Epithelial cell of proximal tubule (primary cell): ENCODE measurements around the gene PHLPP1. TPM values are rescaled to one million over a fixed set of nuclear protein-coding genes. Genes with fewer than 3 reads are reported as not detected.

Experiments used
- DNase-seq: peaks from one replicate; pipeline ENCODE4 v3.0.0-alpha.2; 2011; ENCODE audit warnings: low read depth
- H3K4me3 ChIP-seq: 2 replicates; pipeline ENCODE4 v1.5.1; 2011; ENCODE audit warnings: low read depth, mild to moderate bottlenecking, low read length
- total RNA-seq: library from RNA; depleted of rRNA; stranded (reverse); fragments of >200 nt; gene quantifications from 2 replicates; pipeline ENCODE4 v1.2.3, GENCODE V29; 2015
- TF ChIP-seq, protein P1 (sequence below): conservative IDR thresholded peaks from 2 replicates; pipeline ENCODE4 v1.5.1; 2012; ENCODE audit warnings: low read depth, mild to moderate bottlenecking, low read length

Gene PHLPP1
- total RNA-seq, 1 donor from 2014 or later, result 9.0 TPM

DNA sequence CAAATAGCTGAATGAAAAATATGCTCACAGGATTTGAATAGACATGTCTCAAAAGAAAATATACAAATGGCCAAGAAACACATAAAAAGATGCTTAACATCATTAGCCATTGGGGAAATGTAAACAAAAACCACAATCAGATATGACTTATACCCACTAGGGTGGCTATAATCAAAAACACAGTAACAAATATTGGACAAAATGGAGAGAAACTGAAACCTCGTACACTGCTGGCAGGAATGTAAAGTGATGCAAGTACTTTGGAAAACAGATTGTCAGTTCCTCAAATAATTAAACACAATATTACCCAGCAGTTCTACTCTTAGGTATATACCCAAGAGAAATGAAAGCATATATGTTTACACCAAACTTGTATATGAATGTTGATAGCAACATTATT, 213.0 kb downstream of the PHLPP1 start:
- TF ChIP-seq, protein P1, sequence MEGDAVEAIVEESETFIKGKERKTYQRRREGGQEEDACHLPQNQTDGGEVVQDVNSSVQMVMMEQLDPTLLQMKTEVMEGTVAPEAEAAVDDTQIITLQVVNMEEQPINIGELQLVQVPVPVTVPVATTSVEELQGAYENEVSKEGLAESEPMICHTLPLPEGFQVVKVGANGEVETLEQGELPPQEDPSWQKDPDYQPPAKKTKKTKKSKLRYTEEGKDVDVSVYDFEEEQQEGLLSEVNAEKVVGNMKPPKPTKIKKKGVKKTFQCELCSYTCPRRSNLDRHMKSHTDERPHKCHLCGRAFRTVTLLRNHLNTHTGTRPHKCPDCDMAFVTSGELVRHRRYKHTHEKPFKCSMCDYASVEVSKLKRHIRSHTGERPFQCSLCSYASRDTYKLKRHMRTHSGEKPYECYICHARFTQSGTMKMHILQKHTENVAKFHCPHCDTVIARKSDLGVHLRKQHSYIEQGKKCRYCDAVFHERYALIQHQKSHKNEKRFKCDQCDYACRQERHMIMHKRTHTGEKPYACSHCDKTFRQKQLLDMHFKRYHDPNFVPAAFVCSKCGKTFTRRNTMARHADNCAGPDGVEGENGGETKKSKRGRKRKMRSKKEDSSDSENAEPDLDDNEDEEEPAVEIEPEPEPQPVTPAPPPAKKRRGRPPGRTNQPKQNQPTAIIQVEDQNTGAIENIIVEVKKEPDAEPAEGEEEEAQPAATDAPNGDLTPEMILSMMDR, result no peak
- DNase-seq, result no peak
- H3K4me3 ChIP-seq, result no peak overlapping the region

DNA sequence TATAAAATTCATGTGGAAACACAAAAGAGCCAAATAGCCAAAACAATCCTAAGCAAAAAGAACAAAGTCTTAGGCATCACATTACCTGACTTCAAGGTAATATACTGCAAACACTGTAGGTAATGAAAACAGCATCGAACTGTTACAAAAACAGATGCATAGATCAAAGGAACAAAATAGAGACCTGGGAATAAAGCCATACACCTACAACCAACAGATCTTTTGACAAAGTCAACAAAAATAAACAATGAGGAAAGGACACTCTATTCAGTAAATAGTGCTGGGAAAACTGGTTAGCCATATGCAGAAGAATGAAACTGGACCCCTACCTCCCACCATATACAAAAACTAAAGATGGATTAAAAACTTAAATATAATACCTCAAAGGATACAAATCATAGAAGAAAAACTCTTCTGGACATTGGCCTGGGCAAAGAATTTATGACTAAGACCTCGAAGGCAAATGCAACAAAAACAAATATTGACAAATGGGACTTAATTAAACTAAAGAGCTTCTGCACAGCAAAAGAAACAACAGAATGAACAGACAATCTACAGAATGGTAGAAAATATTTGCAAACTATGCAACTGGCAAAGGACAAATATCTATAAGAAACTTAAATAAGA, 218.0 kb downstream of the PHLPP1 start:
- TF ChIP-seq, protein P1, result no peak
- DNase-seq, result no peak
- no peak overlapping the region for H3K4me3 ChIP-seq

DNA sequence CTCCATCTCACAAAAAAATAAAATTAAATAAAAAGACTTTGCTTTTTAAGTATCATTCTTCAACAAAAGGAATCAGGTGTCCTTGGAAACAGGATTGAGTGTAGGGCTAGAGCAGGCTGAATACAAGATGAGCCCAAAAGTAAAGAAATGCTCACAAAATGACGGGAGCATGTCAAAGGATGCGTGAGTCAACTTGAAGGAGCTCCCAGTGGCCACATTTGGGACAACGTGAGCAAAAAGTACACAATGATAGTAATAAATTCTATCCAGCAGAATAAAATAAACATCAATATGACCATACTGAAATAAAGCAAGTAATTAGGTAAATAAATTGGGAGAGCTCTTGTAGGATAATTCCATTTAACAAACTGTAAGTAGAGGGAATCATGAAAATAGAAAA, 220.7 kb downstream of the PHLPP1 start:
- TF ChIP-seq, protein P1, result no peak
- DNase-seq, result no peak
- H3K4me3 ChIP-seq, result no peak overlapping the region

DNA sequence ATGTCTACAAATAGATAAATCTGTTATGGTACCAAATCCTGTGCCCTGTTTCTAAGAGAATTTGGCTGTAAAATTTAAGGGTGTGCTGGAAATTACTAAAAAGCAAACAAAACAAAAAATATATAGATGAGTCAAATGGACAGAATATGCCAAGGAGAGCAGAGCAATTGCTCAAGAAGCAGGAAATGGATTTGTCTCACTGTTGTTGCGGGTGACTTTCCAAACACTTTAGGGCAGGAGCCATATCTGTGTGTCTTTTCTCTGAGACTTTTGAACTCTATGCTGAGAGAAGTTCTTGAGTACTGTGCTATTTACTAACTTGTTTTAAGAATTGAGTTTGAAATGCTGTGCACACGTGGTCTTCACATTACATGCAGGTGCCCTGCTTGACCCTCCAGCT, 221.7 kb downstream of the PHLPP1 start:
- H3K4me3 ChIP-seq, result no peak overlapping the region
- no peak for DNase-seq
- TF ChIP-seq, protein P1, result no peak

DNA sequence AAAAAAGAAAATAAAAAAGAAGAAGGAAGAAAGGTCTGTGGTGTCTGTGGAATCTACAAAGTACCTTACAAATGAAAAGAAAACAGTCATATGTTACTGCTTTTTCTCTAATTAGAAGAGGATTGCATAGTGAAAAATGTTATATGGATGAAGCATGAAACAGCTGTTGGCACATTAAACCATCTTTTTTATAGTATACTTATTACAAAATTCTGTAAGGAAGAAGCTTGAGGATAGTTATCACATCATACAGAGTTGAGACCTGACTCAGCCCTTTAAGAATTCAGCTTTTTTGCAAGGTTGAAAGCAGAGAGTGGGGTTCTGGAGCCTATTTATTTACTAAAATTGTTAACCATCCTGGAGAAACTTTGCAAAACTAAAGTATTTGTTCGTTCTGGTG, 222.7 kb downstream of the PHLPP1 start:
- TF ChIP-seq, protein P1, result no peak
- no peak for DNase-seq
- H3K4me3 ChIP-seq, result no peak overlapping the region

DNA sequence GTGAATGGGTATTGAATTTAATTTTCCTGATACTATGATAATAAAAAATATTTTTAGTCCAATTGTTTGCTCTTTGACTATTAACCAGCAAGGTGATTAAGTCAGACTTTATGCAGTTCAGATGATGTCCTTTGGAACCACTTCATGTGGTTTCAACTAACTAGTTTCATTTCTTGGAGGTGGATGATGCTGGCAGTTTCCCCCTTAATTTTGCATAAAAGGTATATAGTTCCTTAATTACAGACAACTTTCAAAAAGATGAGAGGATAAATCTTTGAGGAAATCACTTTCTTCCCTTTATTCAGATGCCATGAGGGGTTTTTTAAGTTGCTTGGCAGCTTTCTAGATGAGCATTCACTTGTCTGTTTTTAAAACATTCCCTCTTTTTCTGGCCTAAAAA, 223.1 kb downstream of the PHLPP1 start:
- H3K4me3 ChIP-seq, result no peak overlapping the region
- TF ChIP-seq, protein P1, result no peak
- no peak for DNase-seq

DNA sequence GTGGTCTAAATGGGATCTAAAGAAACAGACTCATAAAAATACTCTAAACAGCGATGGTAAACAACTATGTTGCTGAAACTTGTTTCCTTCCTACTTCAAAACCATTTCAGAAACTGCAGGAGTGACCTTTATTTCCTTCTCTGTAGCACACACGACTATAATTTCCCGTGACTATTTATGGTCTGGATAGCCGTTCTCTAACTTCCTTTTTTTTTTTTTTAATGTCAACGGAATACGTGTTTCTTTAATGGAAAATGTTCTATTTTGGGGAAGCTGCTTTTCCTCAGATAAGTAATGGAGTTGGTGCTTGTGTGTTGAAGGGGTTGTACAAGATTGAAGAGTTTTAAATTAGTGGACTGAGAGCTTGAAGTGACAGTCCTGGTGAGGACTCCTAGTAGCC, 224.1 kb downstream of the PHLPP1 start:
- TF ChIP-seq, protein P1, result no peak
- no peak overlapping the region for H3K4me3 ChIP-seq
- DNase-seq, result no peak
